ENCODE measurements around the gene MPZL2. TPM values are rescaled to one million over a fixed set of nuclear protein-coding genes. Genes with fewer than 3 reads are reported as not detected.

Gene MPZL2
- total and polyA plus RNA-seq, 2 experiments from 2014 or later: 2.6 to 4.2 TPM

DNA sequence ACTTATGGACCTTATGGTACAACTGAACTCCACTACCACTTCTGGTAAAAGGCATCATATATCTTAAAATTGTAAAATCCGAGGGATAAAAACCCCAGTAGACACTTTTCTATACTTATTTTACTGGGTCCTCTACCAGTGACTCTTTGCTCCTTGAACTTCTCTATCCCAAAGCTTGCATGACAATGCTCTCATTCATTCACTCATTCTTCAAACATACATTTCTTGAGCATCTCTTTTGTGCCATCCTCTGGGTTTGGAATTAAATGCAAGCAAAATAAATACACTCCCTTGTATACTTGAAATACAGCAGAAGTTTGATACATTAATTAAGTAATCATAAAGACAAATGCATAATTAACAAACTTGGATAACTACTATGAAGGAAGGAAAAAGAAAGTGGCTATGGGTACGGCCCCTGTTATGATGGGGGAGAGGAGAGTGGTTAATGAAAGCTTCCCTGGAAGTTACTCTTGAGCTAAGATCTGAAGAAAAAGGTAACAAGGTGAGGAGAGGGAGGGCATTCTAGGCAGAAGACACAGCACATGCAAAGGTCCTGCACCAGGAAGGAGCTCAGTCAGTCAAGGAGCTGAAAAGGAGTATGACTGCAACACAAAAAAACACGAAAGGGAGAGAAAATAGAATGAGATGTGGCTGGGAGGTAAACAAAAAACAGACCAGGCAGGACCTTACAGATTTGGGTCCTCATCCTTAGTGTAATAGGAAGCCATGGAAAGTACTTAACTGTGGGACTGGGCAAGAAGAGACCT, 19.9 kb downstream of the MPZL2 start (continued):
- TF ChIP-seq, protein P1, sequence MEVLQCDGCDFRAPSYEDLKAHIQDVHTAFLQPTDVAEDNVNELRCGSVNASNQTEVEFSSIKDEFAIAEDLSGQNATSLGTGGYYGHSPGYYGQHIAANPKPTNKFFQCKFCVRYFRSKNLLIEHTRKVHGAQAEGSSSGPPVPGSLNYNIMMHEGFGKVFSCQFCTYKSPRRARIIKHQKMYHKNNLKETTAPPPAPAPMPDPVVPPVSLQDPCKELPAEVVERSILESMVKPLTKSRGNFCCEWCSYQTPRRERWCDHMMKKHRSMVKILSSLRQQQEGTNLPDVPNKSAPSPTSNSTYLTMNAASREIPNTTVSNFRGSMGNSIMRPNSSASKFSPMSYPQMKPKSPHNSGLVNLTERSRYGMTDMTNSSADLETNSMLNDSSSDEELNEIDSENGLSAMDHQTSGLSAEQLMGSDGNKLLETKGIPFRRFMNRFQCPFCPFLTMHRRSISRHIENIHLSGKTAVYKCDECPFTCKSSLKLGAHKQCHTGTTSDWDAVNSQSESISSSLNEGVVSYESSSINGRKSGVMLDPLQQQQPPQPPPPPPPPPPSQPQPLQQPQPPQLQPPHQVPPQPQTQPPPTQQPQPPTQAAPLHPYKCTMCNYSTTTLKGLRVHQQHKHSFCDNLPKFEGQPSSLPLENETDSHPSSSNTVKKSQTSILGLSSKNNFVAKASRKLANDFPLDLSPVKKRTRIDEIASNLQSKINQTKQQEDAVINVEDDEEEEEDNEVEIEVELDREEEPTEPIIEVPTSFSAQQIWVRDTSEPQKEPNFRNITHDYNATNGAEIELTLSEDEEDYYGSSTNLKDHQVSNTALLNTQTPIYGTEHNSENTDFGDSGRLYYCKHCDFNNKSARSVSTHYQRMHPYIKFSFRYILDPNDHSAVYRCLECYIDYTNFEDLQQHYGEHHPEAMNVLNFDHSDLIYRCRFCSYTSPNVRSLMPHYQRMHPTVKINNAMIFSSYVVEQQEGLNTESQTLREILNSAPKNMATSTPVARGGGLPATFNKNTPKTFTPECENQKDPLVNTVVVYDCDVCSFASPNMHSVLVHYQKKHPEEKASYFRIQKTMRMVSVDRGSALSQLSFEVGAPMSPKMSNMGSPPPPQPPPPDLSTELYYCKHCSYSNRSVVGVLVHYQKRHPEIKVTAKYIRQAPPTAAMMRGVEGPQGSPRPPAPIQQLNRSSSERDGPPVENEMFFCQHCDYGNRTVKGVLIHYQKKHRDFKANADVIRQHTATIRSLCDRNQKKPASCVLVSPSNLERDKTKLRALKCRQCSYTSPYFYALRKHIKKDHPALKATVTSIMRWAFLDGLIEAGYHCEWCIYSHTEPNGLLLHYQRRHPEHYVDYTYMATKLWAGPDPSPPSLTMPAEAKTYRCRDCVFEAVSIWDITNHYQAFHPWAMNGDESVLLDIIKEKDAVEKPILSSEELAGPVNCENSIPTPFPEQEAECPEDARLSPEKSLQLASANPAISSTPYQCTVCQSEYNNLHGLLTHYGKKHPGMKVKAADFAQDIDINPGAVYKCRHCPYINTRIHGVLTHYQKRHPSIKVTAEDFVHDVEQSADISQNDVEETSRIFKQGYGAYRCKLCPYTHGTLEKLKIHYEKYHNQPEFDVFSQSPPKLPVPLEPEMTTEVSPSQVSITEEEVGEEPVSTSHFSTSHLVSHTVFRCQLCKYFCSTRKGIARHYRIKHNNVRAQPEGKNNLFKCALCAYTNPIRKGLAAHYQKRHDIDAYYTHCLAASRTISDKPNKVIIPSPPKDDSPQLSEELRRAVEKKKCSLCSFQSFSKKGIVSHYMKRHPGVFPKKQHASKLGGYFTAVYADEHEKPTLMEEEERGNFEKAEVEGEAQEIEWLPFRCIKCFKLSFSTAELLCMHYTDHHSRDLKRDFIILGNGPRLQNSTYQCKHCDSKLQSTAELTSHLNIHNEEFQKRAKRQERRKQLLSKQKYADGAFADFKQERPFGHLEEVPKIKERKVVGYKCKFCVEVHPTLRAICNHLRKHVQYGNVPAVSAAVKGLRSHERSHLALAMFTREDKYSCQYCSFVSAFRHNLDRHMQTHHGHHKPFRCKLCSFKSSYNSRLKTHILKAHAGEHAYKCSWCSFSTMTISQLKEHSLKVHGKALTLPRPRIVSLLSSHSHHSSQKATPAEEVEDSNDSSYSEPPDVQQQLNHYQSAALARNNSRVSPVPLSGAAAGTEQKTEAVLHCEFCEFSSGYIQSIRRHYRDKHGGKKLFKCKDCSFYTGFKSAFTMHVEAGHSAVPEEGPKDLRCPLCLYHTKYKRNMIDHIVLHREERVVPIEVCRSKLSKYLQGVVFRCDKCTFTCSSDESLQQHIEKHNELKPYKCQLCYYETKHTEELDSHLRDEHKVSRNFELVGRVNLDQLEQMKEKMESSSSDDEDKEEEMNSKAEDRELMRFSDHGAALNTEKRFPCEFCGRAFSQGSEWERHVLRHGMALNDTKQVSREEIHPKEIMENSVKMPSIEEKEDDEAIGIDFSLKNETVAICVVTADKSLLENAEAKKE (CRISPR knock-in tag; IDR thresholded peaks at IDR 0.05): no peak
- no peak for TF ChIP-seq STAT1 (IDR thresholded peaks at IDR 0.05; ENCODE audit: unreplicated experiment)
- TF ChIP-seq NANOG (IDR thresholded peaks at IDR 0.05; ENCODE audit: borderline replicate concordance): no peak
- TF ChIP-seq, protein P2, sequence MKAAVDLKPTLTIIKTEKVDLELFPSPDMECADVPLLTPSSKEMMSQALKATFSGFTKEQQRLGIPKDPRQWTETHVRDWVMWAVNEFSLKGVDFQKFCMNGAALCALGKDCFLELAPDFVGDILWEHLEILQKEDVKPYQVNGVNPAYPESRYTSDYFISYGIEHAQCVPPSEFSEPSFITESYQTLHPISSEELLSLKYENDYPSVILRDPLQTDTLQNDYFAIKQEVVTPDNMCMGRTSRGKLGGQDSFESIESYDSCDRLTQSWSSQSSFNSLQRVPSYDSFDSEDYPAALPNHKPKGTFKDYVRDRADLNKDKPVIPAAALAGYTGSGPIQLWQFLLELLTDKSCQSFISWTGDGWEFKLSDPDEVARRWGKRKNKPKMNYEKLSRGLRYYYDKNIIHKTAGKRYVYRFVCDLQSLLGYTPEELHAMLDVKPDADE (IDR thresholded peaks at IDR 0.05): no peak
- TF ChIP-seq ZNF331 (CRISPR knock-in tag; IDR thresholded peaks at IDR 0.05; ENCODE audit: low read depth): no peak
- no peak for TF ChIP-seq CREB1 (CRISPR knock-in tag; IDR thresholded peaks at IDR 0.05; ENCODE audit: low read depth)
- no peak for TF ChIP-seq ZNF114 (CRISPR knock-in tag; IDR thresholded peaks at IDR 0.05)
- TF ChIP-seq POLR2AphosphoS5 (IDR thresholded peaks at IDR 0.05; ENCODE audit: low read depth): no peak

DNA sequence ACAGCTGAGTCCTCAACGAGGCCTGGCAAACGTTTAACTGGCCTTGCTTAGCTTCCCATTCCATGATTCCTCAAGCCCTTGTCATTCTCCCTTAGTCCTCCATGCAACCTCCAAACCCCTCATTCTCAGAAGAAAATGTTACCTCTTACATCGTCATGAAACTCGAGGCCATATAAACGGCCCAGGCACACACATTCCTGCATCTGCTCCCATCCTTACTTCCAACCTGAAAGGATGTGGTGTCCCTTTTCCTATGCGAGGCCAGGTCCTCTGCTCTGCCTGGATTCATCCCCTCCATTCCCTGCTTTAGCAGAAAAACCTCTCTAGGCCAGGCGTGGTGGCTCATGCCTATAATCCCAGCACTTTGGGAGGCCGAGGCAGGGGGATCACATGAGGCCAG, 20.9 kb downstream of the MPZL2 start:
- peaks cover 5% of the 10 kb centered on the region; the same call in 1 of the 2 replicates for H3K27me3 ChIP-seq (ENCODE audit: insufficient read depth)
- H3K9me2 ChIP-seq (ENCODE audit: insufficient read depth): no peaks in the 10 kb centered on the region
- no peak overlapping the region for H2AFZ ChIP-seq
- peaks cover 13% of the 10 kb centered on the region for H3K27me3 Mint-ChIP-seq (ENCODE audit: insufficient read depth, low read depth, poor library complexity)
- no peak overlapping the region for H3K27ac ChIP-seq (ENCODE audit: low read depth)
- no peaks in the 10 kb centered on the region for H4K20me1 ChIP-seq (replicated peaks; ENCODE audit: insufficient read depth)
- H3K36me3 Mint-ChIP-seq (ENCODE audit: low read depth): no peaks in the 10 kb centered on the region
- no peaks in the 10 kb centered on the region for H3K9me3 Mint-ChIP-seq
- H3K79me2 ChIP-seq (replicated peaks; ENCODE audit: insufficient read depth): no peaks in the 10 kb centered on the region
- DNase-seq (ENCODE audit: low spot score) (peak; percentile 54), ATAC-seq (peak; percentile 50; the same call in 2 of the 3 replicates)
- H3K27ac Mint-ChIP-seq: 0 out of 2 replicates have a peak overlapping the region, but pooled peaks have one; percentile 5
- no peaks in the 10 kb centered on the region for H3F3A ChIP-seq (replicated peaks; ENCODE audit: low read depth)
- peaks cover 3% of the 10 kb centered on the region; the same call in 1 of the 2 replicates for H3K4me1 ChIP-seq (ENCODE audit: insufficient read depth)
- TF ChIP-seq, protein P1 (CRISPR knock-in tag; IDR thresholded peaks at IDR 0.05): 0 out of 2 replicates have a peak, but pooled peaks have one; percentile 3
- no peak for TF ChIP-seq POLR2AphosphoS5 (IDR thresholded peaks at IDR 0.05; ENCODE audit: low read depth)
- H3K4me1 Mint-ChIP-seq: peaks cover 28% of the 10 kb centered on the region
- no peak overlapping the region for H3K4me3 Mint-ChIP-seq
- no peaks in the 10 kb centered on the region for H3K36me3 ChIP-seq (ENCODE audit: insufficient read depth)
- H3K4me2 ChIP-seq: no peak overlapping the region
- no peak overlapping the region for H3K4me3 ChIP-seq
